ENCODE measurements around the gene TRIM7. TPM values are rescaled to one million over a fixed set of nuclear protein-coding genes. Genes with fewer than 3 reads are reported as not detected.

TRIM7 gene
- total RNA-seq, 4 donors from 2014 or later: 1.9 to 6.6 (median 2.8) TPM

- no peak for TF ChIP-seq CTCF (IDR thresholded peaks at IDR 0.05; ENCODE audit: low read depth)
These were observed 17.0 kb upstream of the TRIM7 start for GRCh38 chr5:181221792-181222629.

- TF ChIP-seq CTCF (IDR thresholded peaks at IDR 0.05; ENCODE audit: low read depth): no peak
These were observed 16.3 kb upstream of the TRIM7 start for GRCh38 chr5:181221105-181221791.

- TF ChIP-seq CTCF (IDR thresholded peaks at IDR 0.05; ENCODE audit: low read depth): no peak
These were observed 15.2 kb upstream of the TRIM7 start for GRCh38 chr5:181220178-181220515.

GRCh38 chr5:181219262-181220177, 14.5 kb upstream of the TRIM7 start:
- no peak for TF ChIP-seq CTCF (IDR thresholded peaks at IDR 0.05; ENCODE audit: low read depth)

GRCh38 chr5:181218795-181219124, 13.8 kb upstream of the TRIM7 start:
- TF ChIP-seq CTCF (IDR thresholded peaks at IDR 0.05; ENCODE audit: low read depth): no peak

GRCh38 chr5:181217803-181218062, 12.7 kb upstream of the TRIM7 start:
- TF ChIP-seq CTCF (IDR thresholded peaks at IDR 0.05; ENCODE audit: low read depth): no peak
